Right lobe of liver (tissue), 6 donors: ENCODE results near the gene AGAP3. TPM values are rescaled to one million over a fixed set of nuclear protein-coding genes. Genes with fewer than 3 reads are reported as not detected.

Experiments used
- ATAC-seq, 4 donors: fragments of 200-7000 bp; cut with Tn5 transposase; one replicate each; pipeline ENCODE4 v1.9.1; 2020; ENCODE audit warnings: mild to moderate bottlenecking in 4 of 4, moderate library complexity in 4 of 4
- DNase-seq, 3 donors: peaks; one replicate each; pipeline ENCODE4 v3.0.0-alpha.2; 2020
- H3K27ac ChIP-seq, 3 donors: fragments of 200-600 bp; one replicate each; pipeline ENCODE4 v1.8.0; 2022
- H3K27me3 ChIP-seq, 2 donors: fragments of 200-600 bp; one replicate each; pipeline ENCODE4 v1.8.0; 2022
- H3K36me3 ChIP-seq, 4 donors: fragments of 200-600 bp; sonication (generic) in 1 of 4; one replicate each; pipeline versions ENCODE4 v1.5.1 to v1.8.0; 2017 to 2022; ENCODE audit warnings: control low read depth in 1 of 4
- H3K4me1 ChIP-seq, 4 donors: fragments of 200-600 bp; sonication (generic) in 1 of 4; one replicate each; pipeline versions ENCODE4 v1.5.1 to v1.8.0; 2017 to 2022; ENCODE audit warnings: control low read depth in 1 of 4
- H3K4me3 ChIP-seq, 3 donors: fragments of 200-600 bp; one replicate each; pipeline ENCODE4 v1.8.0; 2022
- H3K9me3 ChIP-seq, 4 donors: fragments of 200-600 bp; sonication (generic) in 1 of 4; one replicate each; pipeline versions ENCODE4 v1.5.1 to v1.8.0; 2017 to 2022; ENCODE audit warnings: control low read depth in 1 of 4
- POLR2A ChIP-seq: fragments of 450-650 bp; IDR thresholded peaks from one replicate; pipeline ENCODE4 v1.6.1; 2017; ENCODE audit warnings: antibody characterized with exemption, mild to moderate bottlenecking
- WGBS: methylation state at CpG from one replicate; pipeline ENCODE4 v1.1.6; 2018; ENCODE audit warnings: low coverage, low lambda C conversion rate; ENCODE audit not compliant: insufficient coverage; ENCODE audit errors: missing lambda C conversion rate; 5-methylcytosine and 5-hydroxymethylcytosine counted together
- intact Hi-C, 2 donors: fragments of 100-400 bp; cut with DNase I; formaldehyde crosslinking; loops; one replicate each; pipeline versions ENCODE4 v1.11.2 to v1.14.1; 2022
- total RNA-seq, 6 experiments: library from RNA; depleted of rRNA in 2 of 6; stranded (reverse); fragments of >200 nt in 2 of 6; fragmentation: NEBNext Ultra II Directional in 3 of 6; extraction: Animal tissue kit (Norgen Biotek cat#: 25700) in 3 of 6; gene quantifications; one replicate each; pipeline versions ENCODE4 v1.1.0 to v1.2.4, GENCODE V29; 2016 to 2023
- TF ChIP-seq, protein P1 (sequence below), 4 donors: fragments of 200-600 bp in 3 of 4; fragments of 450-650 bp in 1 of 4; IDR thresholded peaks; one replicate each; pipeline versions ENCODE4 v1.5.1 to v1.8.0; 2016 to 2022; ENCODE audit warnings: antibody characterized with exemption in 4 of 4, mild to moderate bottlenecking in 2 of 4
- donor health status: DM: no; HTN: yes; CAD: no.
- donor health status: DM: no; HTN: no; CAD: no.
- donor health status: DM: no; HTN: no; CAD: no.
- donor health status: DM: no; HTN: yes; CAD: no.
- donor health status: DM: no; HTN: yes; CAD: no.

AGAP3 gene
- total RNA-seq, 6 experiments from 2014 or later, result 36.3 to 44.3 (median 39.5) TPM

DNA sequence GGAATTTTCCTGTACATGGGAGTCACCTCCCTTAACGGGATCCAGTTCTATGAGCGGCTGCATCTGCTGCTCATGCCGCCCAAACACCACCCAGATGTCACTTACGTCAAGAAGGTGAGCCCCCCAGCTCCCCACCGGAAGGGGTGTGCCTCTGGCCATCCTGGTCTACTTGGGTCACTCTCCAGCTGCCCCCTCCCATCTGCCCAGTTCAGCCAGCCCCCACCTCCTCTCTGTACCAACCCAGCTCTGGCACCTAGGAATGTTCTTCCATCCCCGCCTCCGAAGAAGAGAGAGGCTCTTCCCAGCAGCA is 10.7 kb upstream of the AGAP3 start:
- no peak for TF ChIP-seq POLR2A
- TF ChIP-seq, protein P1, sequence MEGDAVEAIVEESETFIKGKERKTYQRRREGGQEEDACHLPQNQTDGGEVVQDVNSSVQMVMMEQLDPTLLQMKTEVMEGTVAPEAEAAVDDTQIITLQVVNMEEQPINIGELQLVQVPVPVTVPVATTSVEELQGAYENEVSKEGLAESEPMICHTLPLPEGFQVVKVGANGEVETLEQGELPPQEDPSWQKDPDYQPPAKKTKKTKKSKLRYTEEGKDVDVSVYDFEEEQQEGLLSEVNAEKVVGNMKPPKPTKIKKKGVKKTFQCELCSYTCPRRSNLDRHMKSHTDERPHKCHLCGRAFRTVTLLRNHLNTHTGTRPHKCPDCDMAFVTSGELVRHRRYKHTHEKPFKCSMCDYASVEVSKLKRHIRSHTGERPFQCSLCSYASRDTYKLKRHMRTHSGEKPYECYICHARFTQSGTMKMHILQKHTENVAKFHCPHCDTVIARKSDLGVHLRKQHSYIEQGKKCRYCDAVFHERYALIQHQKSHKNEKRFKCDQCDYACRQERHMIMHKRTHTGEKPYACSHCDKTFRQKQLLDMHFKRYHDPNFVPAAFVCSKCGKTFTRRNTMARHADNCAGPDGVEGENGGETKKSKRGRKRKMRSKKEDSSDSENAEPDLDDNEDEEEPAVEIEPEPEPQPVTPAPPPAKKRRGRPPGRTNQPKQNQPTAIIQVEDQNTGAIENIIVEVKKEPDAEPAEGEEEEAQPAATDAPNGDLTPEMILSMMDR (IDR thresholded peaks at IDR 0.05), result no peak
- Histone ChIP-seq H3K36me3 (peaks cover 0 to 53% (median 28%) of the 10 kb centered on the region in 4 donors), H3K4me1 (peaks cover 0 to 12% (median 5%) of the 10 kb centered on the region in 4 donors), H3K27me3 (no peaks in the 10 kb centered on the region), H3K4me3 (no peak overlapping the region), H3K27ac (no peak overlapping the region), H3K9me3 (no peaks in the 10 kb centered on the region)
- 79% methylated on average over 3 of the region's 7 CpGs for WGBS
- ATAC-seq (no peak), DNase-seq (no peak)
- intact Hi-C loops, result no loop called here

DNA sequence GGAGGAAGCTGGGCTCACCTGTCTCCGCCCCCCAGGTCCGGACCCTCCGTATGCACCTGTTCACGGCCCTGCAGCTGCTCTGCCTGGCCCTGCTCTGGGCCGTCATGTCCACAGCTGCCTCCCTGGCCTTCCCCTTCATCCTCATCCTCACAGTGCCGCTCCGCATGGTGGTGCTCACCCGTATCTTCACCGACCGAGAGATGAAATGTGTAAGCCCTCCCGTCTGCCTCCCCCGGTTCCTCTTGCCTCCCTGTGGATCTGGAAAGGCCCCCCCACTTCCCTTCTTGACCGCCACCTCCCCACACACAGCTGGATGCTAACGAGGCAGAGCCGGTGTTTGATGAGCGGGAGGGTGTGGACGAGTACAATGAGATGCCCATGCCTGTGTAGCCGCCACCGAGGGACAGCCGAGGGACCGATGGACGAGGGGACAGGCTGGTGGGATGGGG is 10.3 kb upstream of the AGAP3 start:
- TF ChIP-seq, protein P1 (IDR thresholded peaks at IDR 0.05), result no peak
- TF ChIP-seq POLR2A, result no peak
- intact Hi-C loops, result no loop called here
- H3K4me1 ChIP-seq, result peaks cover 0 to 12% (median 5%) of the 10 kb centered on the region in 4 donors
- DNase-seq (no peak), ATAC-seq (no peak)
- H3K4me3 ChIP-seq, result no peak overlapping the region
- no peaks in the 10 kb centered on the region for H3K9me3 ChIP-seq
- WGBS, result 79% methylated on average over 9 of the region's 22 CpGs
- no peaks in the 10 kb centered on the region for H3K27me3 ChIP-seq
- H3K27ac ChIP-seq, result no peak overlapping the region
- H3K36me3 ChIP-seq, result peaks cover 0 to 49% (median 26%) of the 10 kb centered on the region in 4 donors

DNA sequence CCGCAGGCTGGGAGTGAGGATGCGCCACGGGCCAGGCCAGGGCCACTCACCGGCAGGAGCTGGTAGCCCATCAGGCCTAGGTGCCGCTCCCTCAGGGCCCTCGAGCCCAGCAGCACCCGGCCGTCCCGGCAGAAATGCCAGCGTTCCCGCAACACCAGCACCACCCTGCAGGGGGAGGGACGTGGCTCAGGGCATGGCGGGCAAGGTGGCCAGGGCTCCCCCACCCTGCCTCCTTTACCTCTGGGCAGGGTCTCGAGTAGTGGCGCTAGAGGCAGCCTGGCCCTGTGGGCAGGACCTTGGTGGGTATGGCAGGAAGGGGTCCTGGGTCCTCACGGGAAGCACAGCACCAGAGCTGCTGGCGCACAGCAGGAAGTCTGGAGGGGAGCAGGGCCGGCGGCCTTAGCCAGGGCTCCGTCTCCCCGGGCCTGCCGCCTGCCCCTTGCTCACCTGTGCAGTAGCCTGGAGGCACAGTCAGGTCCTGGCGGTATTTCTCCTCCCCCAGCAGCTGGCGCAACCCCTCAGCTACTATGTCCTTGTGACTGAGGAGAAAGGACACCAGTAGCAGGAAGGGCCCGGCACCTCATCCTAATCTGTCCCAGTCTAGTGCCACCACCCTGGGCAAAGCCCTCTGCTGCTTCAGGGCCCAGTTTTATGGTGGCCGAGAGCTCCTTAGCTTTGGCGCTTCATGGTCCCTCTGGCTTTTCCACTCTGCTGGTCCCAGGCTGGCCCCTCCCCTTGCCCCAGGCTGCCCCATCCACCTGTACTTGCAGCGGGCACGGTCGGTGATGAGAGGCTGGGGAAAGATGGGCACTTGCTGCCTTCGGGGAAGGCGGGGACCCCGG is 9.2 kb upstream of the AGAP3 start:
- H3K36me3 ChIP-seq, result peaks cover 0 to 38% (median 23%) of the 10 kb centered on the region in 4 donors
- intact Hi-C loops, result no loop called here
- peaks cover 0 to 18% (median 8%) of the 10 kb centered on the region in 4 donors for H3K4me1 ChIP-seq
- ATAC-seq (peak in 1 of 4 donors; percentile 1), DNase-seq (no peak)
- no peak overlapping the region for H3K27ac ChIP-seq
- no peak overlapping the region for H3K4me3 ChIP-seq
- no peaks in the 10 kb centered on the region for H3K27me3 ChIP-seq
- no peak for TF ChIP-seq POLR2A
- TF ChIP-seq, protein P1 (IDR thresholded peaks at IDR 0.05), result no peak
- H3K9me3 ChIP-seq, result no peaks in the 10 kb centered on the region
- WGBS, result no CpG with 5 or more reads among the region's 33 CpGs

DNA sequence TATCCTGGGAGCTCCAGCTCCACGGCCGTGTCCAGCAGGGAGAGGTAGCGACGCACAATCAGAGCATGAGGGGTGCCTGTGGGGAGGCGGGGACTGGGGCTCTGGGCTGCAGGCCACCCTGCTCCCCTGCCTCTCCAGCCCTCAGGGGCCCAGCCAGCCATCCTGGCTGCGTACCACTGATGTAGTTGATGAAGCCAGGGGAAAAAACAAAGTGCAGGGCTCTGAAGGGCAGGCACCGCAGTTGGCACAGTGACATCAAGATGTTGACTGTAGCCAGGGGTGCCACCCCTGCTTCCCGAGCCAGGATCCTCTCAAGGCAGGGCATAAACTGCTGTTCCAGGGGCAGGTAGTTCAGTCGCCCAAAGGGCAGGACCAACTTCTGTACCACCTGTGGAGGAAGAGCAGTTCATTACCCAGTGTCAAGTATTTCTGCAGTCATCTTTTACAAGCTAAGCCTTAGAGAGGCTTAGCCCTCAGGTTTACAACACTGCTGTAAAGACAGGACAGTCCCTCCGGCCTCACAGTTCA is 8.5 kb upstream of the AGAP3 start:
- no peak overlapping the region for H3K27ac ChIP-seq
- no peak overlapping the region for H3K4me3 ChIP-seq
- WGBS, result 52% methylated on average over 2 of the region's 10 CpGs
- H3K9me3 ChIP-seq, result no peaks in the 10 kb centered on the region
- peaks cover 0 to 22% (median 10%) of the 10 kb centered on the region in 4 donors for H3K4me1 ChIP-seq
- ATAC-seq (no peak), DNase-seq (no peak)
- intact Hi-C loops, result no loop called here
- TF ChIP-seq POLR2A, result no peak
- H3K27me3 ChIP-seq, result no peaks in the 10 kb centered on the region
- H3K36me3 ChIP-seq, result peaks cover 0 to 33% (median 21%) of the 10 kb centered on the region in 4 donors
